BLaER1 (cell line): ENCODE data around the gene AFG3L2.

ENCODE experiments used
- H3K27ac ChIP-seq: shearing (Covaris generic); formaldehyde crosslinking; 2 replicates; pipeline ENCODE4 v1.8.1; 2022
- H3K27me3 ChIP-seq: shearing (Covaris generic); formaldehyde crosslinking; 2 replicates; pipeline ENCODE4 v1.8.1; 2022
- H3K36me3 ChIP-seq: shearing (Covaris generic); formaldehyde crosslinking; 2 replicates; pipeline ENCODE4 v1.8.1; 2022
- H3K4me1 ChIP-seq: shearing (Covaris generic); formaldehyde crosslinking; 2 replicates; pipeline ENCODE4 v1.8.1; 2022
- H3K4me2 ChIP-seq: shearing (Covaris generic); formaldehyde crosslinking; 2 replicates; pipeline ENCODE4 v1.8.1; 2022
- H3K4me3 ChIP-seq: shearing (Covaris generic); formaldehyde crosslinking; 2 replicates; pipeline ENCODE4 v1.8.1; 2022
- H3K9ac ChIP-seq: shearing (Covaris generic); formaldehyde crosslinking; 2 replicates; pipeline ENCODE4 v1.8.1; 2022
- H3K9me3 ChIP-seq: shearing (Covaris generic); formaldehyde crosslinking; 2 replicates; pipeline ENCODE4 v1.8.1; 2022
- H4K20me1 ChIP-seq: shearing (Covaris generic); formaldehyde crosslinking; 2 replicates; pipeline ENCODE4 v1.8.1; 2022
- Cebpa-rat ChIP-seq: shearing (Covaris generic); IDR thresholded peaks from 2 replicates; pipeline ENCODE4 v1.8.1; 2022

AFG3L2 gene

GRCh38 chr18:12327510-12328178 lies 49.4 kb downstream of the AFG3L2 start:
- peaks cover 73% of the 10 kb centered on the region for H4K20me1 ChIP-seq
- H3K9me3 ChIP-seq: no peaks in the 10 kb centered on the region
- H3K27me3 ChIP-seq: no peaks in the 10 kb centered on the region
- H3K4me1 ChIP-seq: peaks cover 15% of the 10 kb centered on the region
- no peak for TF ChIP-seq Cebpa-rat
- peaks cover 91% of the 10 kb centered on the region for H3K36me3 ChIP-seq
- H3K9ac ChIP-seq: 0 out of 2 replicates have a peak overlapping the region, but pooled peaks have one; percentile 24
- H3K4me3 ChIP-seq: no peak overlapping the region
- no peak overlapping the region for H3K27ac ChIP-seq
- peak overlapping the region; percentile 13 for H3K4me2 ChIP-seq

- H3K4me2 ChIP-seq: 0 out of 2 replicates have a peak overlapping the region, but pooled peaks have one; percentile 13
- H3K27ac ChIP-seq: no peak overlapping the region
- peaks cover 79% of the 10 kb centered on the region for H4K20me1 ChIP-seq
- H3K4me3 ChIP-seq: no peak overlapping the region
- H3K9ac ChIP-seq: no peak overlapping the region
- H3K4me1 ChIP-seq: peaks cover 19% of the 10 kb centered on the region
- no peaks in the 10 kb centered on the region for H3K9me3 ChIP-seq
- TF ChIP-seq Cebpa-rat: no peak
- peaks cover 94% of the 10 kb centered on the region for H3K36me3 ChIP-seq
- no peaks in the 10 kb centered on the region for H3K27me3 ChIP-seq
Measured at GRCh38 chr18:12326711-12327460, 50.1 kb downstream of the AFG3L2 start.

DNA sequence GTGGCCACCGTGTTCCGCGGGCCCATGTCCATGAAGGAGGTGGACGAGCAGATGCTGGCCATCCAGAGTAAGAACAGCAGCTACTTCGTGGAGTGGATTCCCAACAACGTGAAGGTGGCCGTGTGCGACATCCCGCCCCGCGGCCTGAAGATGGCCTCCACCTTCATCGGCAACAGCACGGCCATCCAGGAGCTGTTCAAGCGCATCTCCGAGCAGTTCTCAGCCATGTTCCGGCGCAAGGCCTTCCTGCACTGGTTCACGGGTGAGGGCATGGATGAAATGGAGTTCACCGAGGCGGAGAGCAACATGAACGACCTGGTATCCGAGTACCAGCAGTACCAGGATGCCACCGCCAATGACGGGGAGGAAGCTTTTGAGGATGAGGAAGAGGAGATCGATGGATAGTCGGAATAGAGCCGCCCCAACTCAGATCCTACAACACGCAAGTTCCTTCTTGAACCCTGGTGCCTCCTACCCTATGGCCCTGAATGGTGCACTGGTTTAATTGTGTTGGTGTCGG lies 51.2 kb downstream of the AFG3L2 start:
- H3K9me3 ChIP-seq: no peaks in the 10 kb centered on the region
- no peak overlapping the region for H3K4me2 ChIP-seq
- H3K27ac ChIP-seq: no peak overlapping the region
- peaks cover 87% of the 10 kb centered on the region for H3K36me3 ChIP-seq
- no peak overlapping the region for H3K4me3 ChIP-seq
- peaks cover 84% of the 10 kb centered on the region for H4K20me1 ChIP-seq
- no peak for TF ChIP-seq Cebpa-rat
- H3K9ac ChIP-seq: no peak overlapping the region
- peaks cover 30% of the 10 kb centered on the region for H3K4me1 ChIP-seq
- H3K27me3 ChIP-seq: no peaks in the 10 kb centered on the region

GRCh38 chr18:12324991-12325725 lies 51.9 kb downstream of the AFG3L2 start:
- Histone ChIP-seq H3K27ac (no peak overlapping the region), H4K20me1 (peaks cover 85% of the 10 kb centered on the region), H3K4me3 (no peak overlapping the region), H3K36me3 (peaks cover 86% of the 10 kb centered on the region), H3K9ac (no peak overlapping the region), H3K27me3 (no peaks in the 10 kb centered on the region), H3K9me3 (no peaks in the 10 kb centered on the region), H3K4me1 (peaks cover 36% of the 10 kb centered on the region), H3K4me2 (no peak overlapping the region)
- TF ChIP-seq Cebpa-rat: no peak

GRCh38 chr18:12321333-12321732 lies 55.7 kb downstream of the AFG3L2 start:
- Histone ChIP-seq H3K27ac (no peak overlapping the region), H3K27me3 (no peaks in the 10 kb centered on the region), H3K4me2 (peak overlapping the region; percentile 87), H3K4me1 (peaks cover 60% of the 10 kb centered on the region), H4K20me1 (peaks cover 86% of the 10 kb centered on the region), H3K9ac (no peak overlapping the region), H3K9me3 (no peaks in the 10 kb centered on the region), H3K36me3 (peaks cover 65% of the 10 kb centered on the region), H3K4me3 (no peak overlapping the region)
- no peak for TF ChIP-seq Cebpa-rat

DNA sequence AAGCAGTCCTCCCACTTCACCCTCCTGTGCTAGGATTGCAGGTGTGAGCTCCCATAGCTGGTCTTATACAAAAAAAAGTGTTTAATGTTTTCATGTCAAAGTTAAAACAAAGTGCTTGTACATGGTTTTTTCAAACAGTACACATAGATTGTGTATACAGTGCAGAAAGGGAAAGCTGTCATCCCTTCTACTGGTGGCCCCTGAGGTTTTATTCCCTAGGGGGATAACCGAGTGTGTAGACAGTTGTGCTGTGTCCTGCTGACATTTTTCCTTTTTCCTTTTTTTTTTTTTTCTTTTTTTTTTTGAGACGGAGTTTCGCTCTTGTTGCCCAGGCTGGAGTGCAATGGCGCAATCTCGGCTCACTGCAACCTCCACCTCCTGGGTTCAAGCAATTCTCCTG lies 58.2 kb downstream of the AFG3L2 start:
- peak overlapping the region; percentile 47 for H3K9ac ChIP-seq
- H3K36me3 ChIP-seq: peaks cover 47% of the 10 kb centered on the region
- peaks cover 84% of the 10 kb centered on the region for H4K20me1 ChIP-seq
- no peak for TF ChIP-seq Cebpa-rat
- H3K9me3 ChIP-seq: no peaks in the 10 kb centered on the region
- peak overlapping the region; percentile 87 for H3K4me2 ChIP-seq
- peak overlapping the region; percentile 69 for H3K27ac ChIP-seq
- peaks cover 84% of the 10 kb centered on the region for H3K4me1 ChIP-seq
- no peaks in the 10 kb centered on the region for H3K27me3 ChIP-seq
- 0 out of 2 replicates have a peak overlapping the region, but pooled peaks have one; percentile 22 for H3K4me3 ChIP-seq

GRCh38 chr18:12318334-12318697 lies 58.7 kb downstream of the AFG3L2 start:
- peak overlapping the region; percentile 87 for H3K4me2 ChIP-seq
- no peaks in the 10 kb centered on the region for H3K9me3 ChIP-seq
- no peaks in the 10 kb centered on the region for H3K27me3 ChIP-seq
- peaks cover 47% of the 10 kb centered on the region; the same call in 1 of the 2 replicates for H3K36me3 ChIP-seq
- no peak for TF ChIP-seq Cebpa-rat
- peak overlapping the region; percentile 69 for H3K27ac ChIP-seq
- peaks cover 90% of the 10 kb centered on the region for H3K4me1 ChIP-seq
- peak overlapping the region; percentile 22; the same call in 1 of the 2 replicates for H3K4me3 ChIP-seq
- peaks cover 84% of the 10 kb centered on the region for H4K20me1 ChIP-seq
- H3K9ac ChIP-seq: peak overlapping the region; percentile 47

GRCh38 chr18:12317664-12318333 lies 59.2 kb downstream of the AFG3L2 start:
- TF ChIP-seq Cebpa-rat: no peak
- H3K9ac ChIP-seq: peak overlapping the region; percentile 47
- peaks cover 95% of the 10 kb centered on the region for H3K4me1 ChIP-seq
- H3K36me3 ChIP-seq: peaks cover 47% of the 10 kb centered on the region; the same call in 1 of the 2 replicates
- H3K27me3 ChIP-seq: no peaks in the 10 kb centered on the region
- H3K27ac ChIP-seq: peak overlapping the region; percentile 69
- peaks cover 79% of the 10 kb centered on the region for H4K20me1 ChIP-seq
- peak overlapping the region; percentile 22; the same call in 1 of the 2 replicates for H3K4me3 ChIP-seq
- H3K9me3 ChIP-seq: no peaks in the 10 kb centered on the region
- H3K4me2 ChIP-seq: peak overlapping the region; percentile 87

- Histone ChIP-seq H3K27me3 (no peaks in the 10 kb centered on the region), H3K36me3 (peaks cover 57% of the 10 kb centered on the region), H4K20me1 (peaks cover 63% of the 10 kb centered on the region), H3K4me1 (peaks cover 84% of the 10 kb centered on the region), H3K4me3 (peak overlapping the region; percentile 40; the same call in 1 of the 2 replicates), H3K27ac (peak overlapping the region; percentile 42), H3K9ac (0 out of 2 replicates have a peak overlapping the region, but pooled peaks have one; percentile 22), H3K9me3 (peaks cover 19% of the 10 kb centered on the region), H3K4me2 (peak overlapping the region; percentile 87)
- no peak for TF ChIP-seq Cebpa-rat
Measured at GRCh38 chr18:12315911-12316310, 61.1 kb downstream of the AFG3L2 start.
